HEK293 (cell line): Measurements from ENCODE around the gene MMP25.

Experiments used
- CTCF ChIA-PET: fragments of 350-600 bp; formaldehyde crosslinking; extraction: SDS; loops from one replicate; lab custom pipeline; 2021; ENCODE audit warnings: antibody characterized with exemption; lab: Yijun Ruan, JAX
- POLR2A ChIA-PET: fragments of 300-600 bp; formaldehyde crosslinking; extraction: SDS; loops from one replicate; lab custom pipeline; 2020; ENCODE audit warnings: antibody characterized with exemption, inconsistent platforms; lab: Yijun Ruan, JAX
- H3K27ac ChIP-seq: fragments of 200-500 bp; sonication (Bioruptor generic); 2 replicates; pipeline ENCODE4 v1.5.1; 2014; ENCODE audit warnings: low read depth, low read length, control low read depth, inconsistent platforms; ENCODE audit errors: extremely low read depth
- H3K36me3 ChIP-seq, 2 experiments: fragments of 200-500 bp in 1 of 2; sonication (Bioruptor generic) in 1 of 2; 1 replicate in 1 of 2; 2 replicates in 1 of 2; pipeline ENCODE4 v1.5.1; 2014 to 2017; ENCODE audit warnings: inconsistent platforms in 2 of 2, low read length in 2 of 2; ENCODE audit not compliant: control insufficient read depth in 2 of 2, insufficient read depth in 1 of 2
- H3K4me1 ChIP-seq: fragments of 200-500 bp; sonication (Bioruptor generic); 2 replicates; pipeline ENCODE4 v1.5.1; 2014; ENCODE audit warnings: mild to moderate bottlenecking, low read length, inconsistent platforms; ENCODE audit not compliant: control insufficient read depth, insufficient read depth
- H3K4me3 ChIP-seq: 2 replicates; pipeline ENCODE4 v1.5.1; 2011; ENCODE audit warnings: low read depth, mild to moderate bottlenecking, control low read depth, low read length, moderate library complexity
- H3K9me3 ChIP-seq: fragments of 200-500 bp; sonication (Bioruptor generic); 2 replicates; pipeline ENCODE4 v1.5.1; 2014; ENCODE audit warnings: low read depth, low read length, inconsistent platforms; ENCODE audit not compliant: control insufficient read depth, insufficient read depth
- EGR2 ChIP-seq: fragments of 450-650 bp; formaldehyde crosslinking; IDR thresholded peaks from 2 replicates; pipeline ENCODE4 v1.5.1; 2016; ENCODE audit warnings: low read depth, missing biosample characterization, missing genetic modification characterization
- GLI2 ChIP-seq: fragments of 450-650 bp; formaldehyde crosslinking; IDR thresholded peaks from 2 replicates; pipeline ENCODE4; 2017; ENCODE audit warnings: missing biosample characterization, missing genetic modification characterization, low read depth, borderline replicate concordance
- GLIS1 ChIP-seq: fragments of 450-650 bp; formaldehyde crosslinking; IDR thresholded peaks from 2 replicates; pipeline ENCODE4 v1.5.1; 2016; ENCODE audit warnings: missing biosample characterization, missing genetic modification characterization
- HIC1 ChIP-seq: fragments of 450-650 bp; formaldehyde crosslinking; IDR thresholded peaks from 2 replicates; pipeline ENCODE4 v1.5.1; 2016; ENCODE audit warnings: missing biosample characterization, missing genetic modification characterization
- SETDB1 ChIP-seq: IDR thresholded peaks from one replicate; pipeline ENCODE4 v1.6.1; 2017; ENCODE audit warnings: mild to moderate bottlenecking, low read length, moderate library complexity, mixed read lengths; ENCODE audit not compliant: insufficient read length
- SP7 ChIP-seq: fragments of 450-650 bp; formaldehyde crosslinking; IDR thresholded peaks from 2 replicates; pipeline ENCODE4 v1.5.1; 2016; ENCODE audit warnings: missing biosample characterization, missing genetic modification characterization
- YY1 ChIP-seq: fragments of 450-650 bp; formaldehyde crosslinking; IDR thresholded peaks from 2 replicates; pipeline ENCODE4 v1.5.1; 2018; ENCODE audit warnings: missing biosample characterization, missing genetic modification characterization
- ZFHX2 ChIP-seq: fragments of 450-650 bp; formaldehyde crosslinking; conservative IDR thresholded peaks from 2 replicates; pipeline ENCODE4 v1.5.1; 2016; ENCODE audit warnings: missing biosample characterization, missing genetic modification characterization
- ZNF146 ChIP-seq: fragments of 450-650 bp; formaldehyde crosslinking; IDR thresholded peaks from 2 replicates; pipeline ENCODE4 v1.5.1; 2016; ENCODE audit warnings: missing biosample characterization, missing genetic modification characterization
- ZNF223 ChIP-seq: fragments of 450-650 bp; formaldehyde crosslinking; IDR thresholded peaks from 2 replicates; pipeline ENCODE4 v1.5.1; 2016; ENCODE audit warnings: missing biosample characterization, missing genetic modification characterization
- ZNF354C ChIP-seq: fragments of 450-650 bp; formaldehyde crosslinking; IDR thresholded peaks from 2 replicates; pipeline ENCODE4 v1.5.1; 2016; ENCODE audit warnings: missing biosample characterization, missing genetic modification characterization, low read depth, borderline replicate concordance
- ZNF518A ChIP-seq: fragments of 450-650 bp; formaldehyde crosslinking; conservative IDR thresholded peaks from 2 replicates; pipeline ENCODE4 v1.5.1; 2016; ENCODE audit warnings: low read depth, missing biosample characterization, missing genetic modification characterization
- ZNF549 ChIP-seq: fragments of 450-650 bp; IDR thresholded peaks from 2 replicates; pipeline ENCODE4 v1.5.1; 2018; ENCODE audit warnings: missing biosample characterization, missing genetic modification characterization, mild to moderate bottlenecking, inconsistent platforms, moderate library complexity
- ZNF629 ChIP-seq: fragments of 450-650 bp; formaldehyde crosslinking; IDR thresholded peaks from 2 replicates; pipeline ENCODE4 v1.5.1; 2017; ENCODE audit warnings: missing biosample characterization, missing genetic modification characterization
- ZNF677 ChIP-seq: fragments of 450-650 bp; IDR thresholded peaks from 2 replicates; pipeline ENCODE4 v1.5.0; 2018; ENCODE audit warnings: missing biosample characterization, mild to moderate bottlenecking, missing genetic modification characterization, moderate library complexity
- ZNF747 ChIP-seq: fragments of 450-650 bp; formaldehyde crosslinking; IDR thresholded peaks from 2 replicates; pipeline ENCODE4 v1.5.1; 2016; ENCODE audit warnings: missing biosample characterization, missing genetic modification characterization
- ZNF792 ChIP-seq: fragments of 450-650 bp; formaldehyde crosslinking; IDR thresholded peaks from 2 replicates; pipeline ENCODE4 v1.5.1; 2016; ENCODE audit warnings: missing biosample characterization, missing genetic modification characterization

Gene MMP25

GRCh38 chr16:3038896-3039295 lies 7.5 kb upstream of the MMP25 start (continued):
- 0 out of 2 replicates have a peak, but pooled peaks have one; percentile 13 for TF ChIP-seq EGR2 (tag by site-specific recombination)
- peak; percentile 39; the same call in 1 of the 2 replicates for TF ChIP-seq ZFHX2
- TF ChIP-seq, all 188 proteins: peak for 5

- Histone ChIP-seq H3K9me3 (no peaks in the 10 kb centered on the region), H3K27ac (no peak overlapping the region), H3K4me1 (no peaks in the 10 kb centered on the region), H3K36me3 (no peaks in the 10 kb centered on the region), H3K4me3 (no peak overlapping the region)
- TF ChIP-seq ZNF518A (tag by site-specific recombination) (no peak), GLIS1 (tag by site-specific recombination) (0 out of 2 replicates have a peak, but pooled peaks have one; percentile 32)
- ChIA-PET CTCF (interaction anchor here (7.2 kb wide), 1 partner anchor 13 kb away, joined by 87 read pairs; no protein-coding TSS in a partner anchor), POLR2A (interaction anchor here (0.6 to 2.2 kb wide), 5 partner anchors 9 to 1727 kb away, joined by 3 to 9 read pairs (median 3); no protein-coding TSS in a partner anchor)
These were observed 4.0 kb upstream of the MMP25 start for GRCh38 chr16:3042376-3042775.

- Histone ChIP-seq H3K4me1 (no peaks in the 10 kb centered on the region), H3K27ac (no peak overlapping the region), H3K36me3 (no peaks in the 10 kb centered on the region), H3K9me3 (no peaks in the 10 kb centered on the region), H3K4me3 (no peak overlapping the region)
- CTCF ChIA-PET = interaction anchor here (0.7 to 2.0 kb wide), 4 partner anchors 13 to 92 kb away, joined by 3 to 13 read pairs (median 6); no protein-coding TSS in a partner anchor
- no peak for TF ChIP-seq ZNF677 (tag by site-specific recombination)
- no peak for TF ChIP-seq ZNF792 (tag by site-specific recombination)
- no peak for TF ChIP-seq ZNF223 (tag by site-specific recombination)
- no peak for TF ChIP-seq ZNF629 (tag by site-specific recombination)
- TF ChIP-seq YY1 (tag by site-specific recombination) = no peak
- no peak for TF ChIP-seq GLI2
- TF ChIP-seq ZNF747 (tag by site-specific recombination) = no peak
- TF ChIP-seq ZNF354C = no peak
- no peak for TF ChIP-seq ZNF146 (tag by site-specific recombination)
- no peak for TF ChIP-seq SETDB1
- TF ChIP-seq ZNF549 (tag by site-specific recombination) = no peak
- TF ChIP-seq HIC1 = no peak
- TF ChIP-seq SP7 (tag by site-specific recombination) = no peak
- POLR2A ChIA-PET = no interaction called here
These were observed 1.7 kb upstream of the MMP25 start for GRCh38 chr16:3044708-3045107.
